HG03571 (cell line): Measurements from ENCODE around the gene OR13J1.
"Not testable (repeated sequence)": the region's sequence is repeated elsewhere in the genome, so short reads cannot be mapped to it uniquely, and the experiment has no call there.

Experiments
- ATAC-seq: cut with Tn5 transposase; IDR thresholded peaks from one replicate; pipeline ENCODE4 v1.9.1; 2021; ENCODE audit not compliant: unreplicated experiment

OR13J1 gene

DNA sequence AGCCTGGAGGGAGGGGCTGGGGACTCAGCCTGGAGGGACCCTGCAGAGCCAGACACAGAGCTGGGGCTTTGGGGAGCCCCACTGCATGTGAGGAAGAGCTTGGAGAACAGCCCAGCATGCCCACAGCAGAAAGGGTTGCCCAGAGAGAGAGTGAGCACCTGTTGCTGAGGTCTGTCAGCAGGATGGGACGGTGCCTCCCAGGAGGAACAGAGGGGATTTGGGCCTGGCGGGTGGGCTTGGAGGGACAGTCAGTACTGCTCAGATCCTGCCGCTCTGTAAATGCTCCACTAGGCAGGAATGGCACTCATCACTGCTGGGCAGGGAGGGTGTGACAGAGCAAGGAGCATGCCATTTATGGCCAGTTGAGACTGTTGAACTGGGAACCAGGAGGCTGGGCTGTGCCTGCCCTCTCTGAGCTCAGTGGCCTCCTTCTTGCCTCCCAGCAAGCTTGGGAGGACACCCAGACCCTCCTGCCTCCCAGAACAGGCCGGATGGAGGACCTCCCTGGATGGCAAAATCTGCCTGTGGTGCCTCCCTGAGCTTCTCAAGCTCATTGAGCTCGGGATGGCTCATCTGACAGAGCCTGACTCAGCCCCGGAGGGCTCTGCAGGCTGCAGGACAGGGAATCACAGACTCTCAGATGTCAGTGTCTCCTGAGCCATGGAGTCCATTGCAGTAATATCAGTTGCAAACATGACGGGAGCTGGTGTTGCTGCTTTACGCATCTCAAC is 35.0 kb upstream of the OR13J1 start:
- no peak for ATAC-seq

DNA sequence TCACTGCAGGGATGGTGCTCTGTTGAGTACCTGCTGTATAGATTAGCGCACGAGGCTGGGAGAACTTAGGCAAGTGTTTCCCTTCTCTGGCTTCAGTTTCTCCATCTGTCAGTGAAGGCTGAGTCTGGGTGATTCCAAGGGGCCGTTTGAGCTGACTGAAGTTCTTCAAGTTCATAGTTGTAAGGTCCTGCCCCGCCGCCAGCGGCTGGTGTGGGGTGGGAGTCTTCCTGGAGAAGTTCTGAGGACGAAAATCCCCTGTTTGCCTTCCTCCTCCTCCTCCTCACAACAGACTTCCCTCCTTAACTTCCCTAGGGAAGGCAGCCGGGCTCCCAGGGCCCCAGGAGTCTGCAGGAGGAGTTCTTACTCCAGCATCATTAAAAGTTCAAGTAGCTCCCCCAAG is 34.1 kb upstream of the OR13J1 start:
- ATAC-seq = no peak

DNA sequence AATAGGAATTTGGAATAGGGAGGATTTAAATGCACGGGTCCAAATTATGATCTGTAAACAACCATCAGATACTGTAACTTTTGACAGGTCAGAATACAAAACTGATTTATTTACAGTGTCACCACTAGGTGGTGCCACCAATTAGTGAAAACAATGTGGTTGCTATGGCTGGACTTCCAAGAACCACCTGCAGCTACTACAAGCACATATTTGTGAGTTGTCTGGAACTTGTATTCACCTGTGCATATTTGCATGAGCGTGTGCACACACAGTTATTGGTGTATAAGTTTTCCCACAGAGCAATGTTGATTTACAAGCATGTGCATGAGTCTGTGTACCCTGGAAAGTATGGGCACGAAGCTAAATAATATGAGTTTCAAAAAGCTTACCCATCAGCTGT is 32.8 kb upstream of the OR13J1 start:
- no peak for ATAC-seq

DNA sequence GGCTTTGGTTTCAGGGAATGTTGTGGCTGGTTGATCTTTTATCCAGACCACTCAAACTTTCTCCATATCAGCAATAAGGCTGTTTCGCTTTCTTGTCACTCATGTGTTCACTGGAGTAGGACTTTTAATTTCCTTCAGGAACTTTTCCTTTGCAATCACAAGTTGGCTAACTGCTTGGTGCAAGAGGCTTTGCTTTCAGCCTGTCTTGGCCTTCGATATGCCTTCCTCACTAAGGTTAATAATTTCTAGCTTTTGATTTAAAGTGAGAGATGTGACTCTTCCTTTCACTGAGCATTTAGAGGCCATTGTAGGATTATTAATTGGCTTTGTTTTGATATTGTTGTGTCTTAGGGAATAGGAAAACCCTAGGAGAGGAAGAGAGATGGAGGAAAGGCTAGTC is 28.8 kb upstream of the OR13J1 start:
- ATAC-seq = no peak

DNA sequence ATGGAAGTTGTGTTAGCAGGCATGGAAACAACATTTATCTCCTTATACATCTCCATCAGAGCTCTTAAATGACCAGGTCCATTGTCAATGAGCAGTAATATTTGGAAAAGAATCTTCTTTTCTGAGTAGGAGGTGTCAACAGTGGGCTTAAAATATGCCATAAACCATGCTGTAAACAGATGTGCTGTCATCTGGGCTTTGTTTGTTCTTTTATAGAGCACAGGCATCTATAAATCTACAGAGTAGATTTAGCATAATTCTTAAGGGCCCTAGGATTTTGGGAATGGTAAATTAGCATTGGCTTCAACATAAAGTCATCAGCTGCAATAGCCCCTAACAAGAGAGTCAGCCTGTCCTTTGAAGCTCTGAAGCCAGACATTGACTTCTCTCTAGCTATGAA is 28.1 kb upstream of the OR13J1 start:
- ATAC-seq = no peak

DNA sequence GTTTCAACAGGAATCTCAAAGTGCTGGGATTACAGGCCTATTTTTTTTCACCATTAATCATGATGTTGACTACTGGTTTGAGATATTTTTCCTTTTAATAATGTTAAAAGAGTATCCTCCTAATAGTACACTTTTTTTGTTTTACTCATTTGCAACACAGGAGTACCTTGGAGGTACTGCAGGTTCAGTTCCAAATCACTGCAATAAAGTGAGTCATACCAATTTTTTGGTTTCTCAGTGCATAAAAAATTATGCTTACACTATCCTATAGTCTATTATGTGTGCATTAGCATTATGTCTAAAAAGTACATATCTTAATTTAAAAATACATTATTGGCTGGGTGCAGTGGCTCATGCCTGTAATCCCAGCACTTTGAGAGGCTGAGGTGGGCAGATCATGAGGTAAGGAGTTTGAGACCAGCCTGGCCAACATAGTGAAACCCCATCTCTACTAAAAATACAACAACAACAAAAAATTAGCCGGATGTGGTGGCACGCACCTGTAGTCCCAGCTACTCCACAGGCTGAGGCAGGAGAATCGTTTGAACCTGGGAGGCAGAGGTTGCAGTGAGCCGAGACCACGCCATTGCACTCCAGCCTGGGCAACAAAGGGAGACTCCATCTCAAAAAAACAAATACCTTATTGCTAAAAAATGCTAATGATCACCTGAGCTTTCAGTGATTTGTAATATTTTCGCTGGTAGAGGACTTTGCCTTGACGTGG is 27.3 kb upstream of the OR13J1 start:
- ATAC-seq = not testable (repeated sequence)

DNA sequence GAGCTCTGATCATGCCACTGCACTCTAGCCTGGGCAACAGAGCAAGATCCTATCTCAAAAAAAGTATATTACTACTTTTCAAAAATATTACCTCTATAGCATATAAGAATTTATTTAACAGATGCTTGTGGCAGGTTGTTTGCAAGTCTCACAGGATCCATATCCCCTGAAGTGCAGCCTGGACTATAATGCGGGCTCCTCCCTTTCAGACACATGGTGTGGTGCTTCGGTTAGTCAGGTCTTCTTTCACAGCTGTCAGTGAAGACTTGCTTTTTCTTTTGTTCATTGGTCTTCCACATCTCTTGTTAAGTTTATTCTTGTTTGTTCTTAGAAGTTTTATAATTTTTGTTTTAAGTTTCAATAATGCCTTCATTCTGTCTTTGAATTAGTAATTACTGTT is 26.4 kb upstream of the OR13J1 start:
- no peak for ATAC-seq

DNA sequence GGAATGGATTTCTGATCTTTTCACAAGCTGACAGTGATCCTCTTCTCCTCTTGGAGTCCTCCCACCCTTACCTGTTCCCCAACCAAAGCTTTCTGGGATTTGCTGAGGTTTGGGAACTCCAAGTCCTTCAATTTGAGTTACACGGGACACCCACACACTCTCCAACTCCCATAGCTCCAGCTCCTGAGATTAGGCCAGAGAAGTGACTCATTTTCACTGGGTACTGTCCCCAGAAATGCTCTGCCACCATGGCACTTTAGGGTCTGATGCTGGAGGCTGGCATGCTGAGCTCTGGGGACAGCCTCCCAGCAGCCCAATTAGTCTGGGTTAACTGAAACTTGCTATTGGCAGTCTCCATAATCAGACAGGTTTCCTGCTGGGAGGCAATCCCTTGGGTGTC is 21.9 kb upstream of the OR13J1 start:
- ATAC-seq = no peak

DNA sequence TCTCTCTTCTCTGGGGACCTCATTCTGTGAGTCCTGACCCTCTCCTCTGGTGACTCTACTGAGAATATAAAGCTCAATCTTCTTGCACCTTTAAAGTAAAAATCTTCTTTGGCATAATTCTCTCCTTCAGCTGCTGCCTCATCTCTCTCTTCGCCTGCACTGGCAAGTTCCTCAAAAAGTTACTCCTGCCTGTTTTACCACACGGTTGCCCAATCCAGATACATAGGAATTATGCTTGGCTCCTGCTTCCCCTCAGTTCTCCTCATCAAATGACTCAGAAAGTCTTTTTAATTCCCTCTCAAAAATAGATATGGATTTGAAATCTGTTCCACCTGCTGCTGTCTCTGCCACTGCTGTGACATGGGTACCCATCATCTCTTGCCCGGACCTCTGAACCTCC is 21.4 kb upstream of the OR13J1 start:
- ATAC-seq = no peak

DNA sequence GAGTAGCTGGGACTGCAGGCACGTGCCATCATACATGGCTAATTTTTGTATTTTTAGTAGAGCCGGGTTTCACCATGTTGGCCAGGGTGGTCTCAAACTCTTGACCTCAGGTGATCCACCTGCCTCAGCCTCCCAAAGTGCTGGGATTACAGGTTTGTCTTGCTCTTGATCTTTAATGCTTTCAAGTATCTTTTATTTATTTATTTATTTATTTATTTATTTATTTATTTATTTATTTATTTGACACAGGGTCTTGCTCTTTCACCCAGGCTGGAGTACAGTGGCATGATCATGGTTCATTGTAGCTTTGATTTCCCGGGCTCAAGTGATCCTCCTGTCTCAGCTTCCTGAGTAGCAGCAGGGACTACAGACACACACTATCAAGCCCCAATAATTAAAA is 14.7 kb upstream of the OR13J1 start:
- not testable (repeated sequence) for ATAC-seq

DNA sequence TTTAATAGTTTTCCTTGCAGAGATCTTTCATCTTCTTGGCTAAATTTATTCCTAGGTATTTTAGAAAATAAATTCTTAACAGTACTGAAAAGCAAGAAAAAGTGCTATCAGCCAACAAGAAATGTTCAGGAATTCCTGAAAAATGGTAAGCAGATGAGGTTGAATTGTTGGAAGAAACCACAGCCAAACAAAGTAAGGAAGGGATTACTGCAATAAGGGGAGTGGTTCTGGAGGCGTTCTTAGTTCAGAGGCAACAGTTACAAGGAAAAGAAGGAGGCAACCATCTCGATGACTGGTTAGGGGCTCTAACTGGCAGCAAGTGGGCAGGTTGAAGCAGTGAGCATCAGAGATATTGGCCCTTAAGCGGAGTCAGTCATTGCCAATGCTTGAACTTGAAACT is 12.8 kb upstream of the OR13J1 start:
- no peak for ATAC-seq

DNA sequence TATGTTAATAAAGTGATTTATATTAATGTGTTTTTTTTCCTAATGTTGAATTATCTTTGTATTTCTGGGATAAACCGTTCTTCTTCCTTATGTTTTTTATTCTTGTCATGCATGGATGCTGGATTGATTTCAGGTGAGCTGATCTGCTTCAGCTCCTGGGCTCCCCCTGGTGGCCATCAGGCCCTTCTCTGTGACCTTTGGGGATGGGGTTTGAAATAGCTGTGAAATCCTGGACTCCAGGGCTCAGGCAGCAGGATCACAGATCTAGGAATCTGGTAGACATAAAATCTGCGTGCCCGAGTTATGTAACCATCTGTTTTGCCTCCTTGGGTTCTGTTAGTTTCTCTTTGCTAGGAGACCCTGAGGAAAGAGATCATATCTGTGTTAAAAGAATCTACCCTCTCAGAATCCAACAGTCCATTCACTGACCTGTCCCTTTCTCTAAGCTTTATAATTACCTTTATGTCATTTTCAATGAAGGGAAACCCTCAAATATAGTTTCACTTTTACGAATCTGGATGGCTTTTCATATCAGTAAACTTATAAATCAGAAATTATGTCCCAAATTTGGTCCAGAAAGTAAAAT is 12.2 kb upstream of the OR13J1 start:
- no peak for ATAC-seq

DNA sequence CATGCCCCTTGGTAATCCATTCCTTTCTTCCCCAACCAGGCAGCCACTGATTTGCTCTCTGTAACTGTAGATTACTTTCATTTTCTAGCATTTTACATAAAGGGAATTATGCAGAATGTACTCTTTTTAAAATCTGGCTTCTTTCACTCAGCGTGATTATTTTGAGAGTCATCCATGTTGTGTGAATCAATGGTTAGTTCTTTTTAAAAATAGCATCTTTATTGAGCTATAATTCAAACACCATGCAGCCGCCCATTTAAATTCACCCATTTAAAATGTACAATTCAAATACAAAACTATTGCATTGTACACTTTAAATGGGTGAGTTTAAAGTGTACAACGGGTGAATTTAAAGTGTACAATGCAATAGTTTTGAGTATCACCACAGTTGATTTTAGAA is 2.3 kb upstream of the OR13J1 start:
- ATAC-seq = no peak

DNA sequence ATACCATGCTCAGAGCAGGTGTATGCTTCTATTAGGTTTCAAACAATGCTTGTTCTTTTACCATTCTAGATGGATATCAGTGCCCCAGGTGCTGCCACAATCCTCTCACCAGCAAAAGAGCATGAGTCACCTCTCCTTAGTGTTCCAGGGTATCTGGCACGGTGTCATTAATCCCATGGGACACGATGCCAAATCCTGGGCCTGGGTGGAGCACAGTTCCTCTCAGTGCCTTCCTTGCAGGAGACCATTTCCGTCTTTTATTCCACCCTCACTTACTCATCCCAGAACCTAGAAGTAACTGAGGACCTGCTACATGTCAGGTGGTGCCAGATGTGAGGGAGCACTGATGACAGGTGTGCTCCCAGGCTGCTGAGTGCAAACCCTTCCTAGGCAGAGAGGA is 1.3 kb upstream of the OR13J1 start:
- ATAC-seq = no peak

DNA sequence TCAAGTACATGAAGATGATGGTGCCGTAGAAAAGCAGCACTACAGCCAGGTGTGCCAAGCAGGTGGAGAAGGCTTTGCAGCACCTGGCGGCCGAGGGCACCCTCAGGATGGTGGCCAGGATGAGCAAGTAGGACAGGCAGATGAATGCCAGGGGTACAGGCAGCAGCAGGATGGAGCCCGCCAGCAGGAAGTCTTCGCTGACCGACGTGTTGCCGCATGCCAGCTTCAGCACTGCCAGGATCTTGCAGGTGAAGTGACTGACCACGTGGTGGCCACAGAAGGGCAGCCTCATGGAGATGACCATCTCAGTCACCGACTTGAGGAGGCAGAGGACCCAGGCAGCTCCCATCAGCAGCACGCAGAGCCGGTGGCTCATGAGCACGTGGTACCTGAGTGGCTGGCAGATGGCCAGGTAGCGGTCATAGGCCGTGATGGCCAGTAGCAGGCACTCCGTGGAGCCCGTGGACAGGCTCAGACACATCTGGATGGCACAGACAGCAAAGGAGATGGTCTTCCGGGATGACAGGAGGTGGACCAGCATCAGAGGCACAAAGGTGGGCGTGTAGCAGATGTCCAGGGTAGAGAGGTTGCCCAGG is 482 bp downstream of the OR13J1 start:
- ATAC-seq = no peak

DNA sequence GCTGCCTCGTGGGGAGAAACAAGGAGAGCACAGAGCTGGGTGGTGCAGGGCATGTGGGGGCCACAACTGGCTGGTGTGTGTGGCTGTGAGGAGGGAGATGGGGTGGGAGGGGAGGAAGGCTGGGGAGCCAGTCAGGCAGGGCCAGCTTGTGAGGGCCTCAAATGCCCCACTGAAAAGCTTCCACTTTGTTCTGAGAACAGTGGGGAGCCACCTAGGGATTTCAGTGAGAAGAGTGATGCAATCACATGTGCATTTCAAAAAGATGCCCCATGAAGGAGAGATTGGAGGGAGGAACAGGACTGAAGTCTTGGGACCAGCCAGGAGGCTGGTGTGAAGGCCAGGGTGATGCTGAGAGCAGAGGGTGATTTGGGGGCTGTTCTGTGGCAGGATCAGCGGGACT is 1.3 kb downstream of the OR13J1 start:
- no peak for ATAC-seq

DNA sequence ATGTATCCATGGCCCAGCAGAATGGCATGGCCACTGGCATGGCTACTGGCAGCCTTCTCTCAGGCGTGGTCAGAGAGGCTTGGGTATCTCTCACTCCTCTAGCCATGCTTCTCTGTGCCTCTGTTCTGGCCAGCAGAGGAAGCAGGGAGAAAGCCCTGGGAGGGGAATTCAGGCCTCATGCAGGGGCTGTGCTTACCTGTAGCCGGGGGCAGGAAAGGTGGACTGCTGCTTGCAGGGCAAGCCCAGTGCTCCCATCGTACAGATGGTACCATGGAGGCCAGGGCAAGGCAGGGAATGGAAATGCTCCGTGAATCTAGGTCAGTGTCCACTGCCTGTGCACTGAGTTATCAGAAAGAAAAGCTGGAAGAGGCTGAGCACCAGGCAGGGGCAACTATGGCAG is 2.7 kb downstream of the OR13J1 start:
- ATAC-seq = no peak

DNA sequence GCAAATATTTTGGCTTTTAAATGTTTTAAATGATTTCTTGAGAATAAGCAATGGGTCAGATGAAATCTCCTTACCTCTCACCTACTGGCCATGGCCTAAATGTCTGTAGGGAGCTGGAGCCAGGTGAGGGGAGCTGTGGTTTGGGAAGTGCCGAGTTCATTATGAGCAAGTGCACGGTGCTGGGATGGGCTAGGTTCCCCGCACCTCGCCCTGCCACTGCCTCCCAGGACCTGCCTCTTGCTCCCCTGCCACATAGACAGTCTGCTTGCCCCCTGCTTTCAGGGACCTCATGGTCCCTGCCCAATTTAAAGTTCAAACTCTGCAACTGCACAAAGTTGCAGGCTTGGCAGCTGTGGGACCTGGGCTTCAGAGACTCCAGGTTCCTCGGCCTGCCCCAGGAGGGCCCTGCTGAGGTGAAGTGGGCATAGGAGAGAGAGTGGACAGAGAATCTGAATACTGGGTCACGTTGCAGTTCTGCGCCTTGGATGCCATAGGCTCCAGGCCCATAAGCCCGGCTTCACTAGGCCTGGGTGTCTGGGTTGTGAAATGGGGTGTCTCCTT is 5.4 kb downstream of the OR13J1 start:
- ATAC-seq = no peak

DNA sequence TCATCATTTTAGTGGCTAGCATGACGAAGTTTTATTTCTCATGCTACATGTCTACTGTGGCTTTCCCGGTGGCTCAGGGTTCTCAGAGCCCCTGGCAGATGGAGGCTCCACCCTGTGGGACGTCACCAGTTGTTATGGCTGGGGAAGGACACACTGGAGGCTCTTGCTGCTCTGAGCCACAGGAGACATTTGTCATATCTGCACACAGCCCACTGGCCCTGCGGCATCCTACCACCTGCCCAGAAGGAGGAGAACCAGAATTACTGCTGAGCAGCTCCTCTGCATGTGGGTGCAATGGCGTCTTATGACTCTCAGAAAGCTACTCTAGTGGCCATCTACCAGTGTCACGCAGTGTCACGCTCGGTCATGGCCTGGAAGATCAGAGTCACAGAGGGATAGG is 6.6 kb downstream of the OR13J1 start:
- ATAC-seq = no peak

DNA sequence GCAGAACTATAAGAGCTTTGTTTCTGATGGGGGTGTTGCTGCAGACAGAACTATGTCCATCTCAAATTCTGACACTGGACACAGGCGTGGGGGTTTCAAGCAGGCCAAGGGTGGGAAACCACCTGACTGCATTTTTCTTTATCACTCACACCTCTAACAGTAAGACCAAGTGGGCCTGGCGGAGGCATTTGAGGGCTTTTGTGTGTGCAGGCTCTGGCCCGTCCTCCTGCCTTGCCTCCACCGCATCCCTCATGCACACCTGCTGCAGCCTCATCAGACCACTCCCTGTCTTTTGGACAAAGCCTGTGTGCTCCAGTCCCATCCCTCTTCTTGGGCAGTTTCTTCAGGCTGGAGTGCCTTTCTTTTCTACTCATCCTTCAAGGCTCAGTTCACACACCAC is 7.9 kb downstream of the OR13J1 start:
- no peak for ATAC-seq

DNA sequence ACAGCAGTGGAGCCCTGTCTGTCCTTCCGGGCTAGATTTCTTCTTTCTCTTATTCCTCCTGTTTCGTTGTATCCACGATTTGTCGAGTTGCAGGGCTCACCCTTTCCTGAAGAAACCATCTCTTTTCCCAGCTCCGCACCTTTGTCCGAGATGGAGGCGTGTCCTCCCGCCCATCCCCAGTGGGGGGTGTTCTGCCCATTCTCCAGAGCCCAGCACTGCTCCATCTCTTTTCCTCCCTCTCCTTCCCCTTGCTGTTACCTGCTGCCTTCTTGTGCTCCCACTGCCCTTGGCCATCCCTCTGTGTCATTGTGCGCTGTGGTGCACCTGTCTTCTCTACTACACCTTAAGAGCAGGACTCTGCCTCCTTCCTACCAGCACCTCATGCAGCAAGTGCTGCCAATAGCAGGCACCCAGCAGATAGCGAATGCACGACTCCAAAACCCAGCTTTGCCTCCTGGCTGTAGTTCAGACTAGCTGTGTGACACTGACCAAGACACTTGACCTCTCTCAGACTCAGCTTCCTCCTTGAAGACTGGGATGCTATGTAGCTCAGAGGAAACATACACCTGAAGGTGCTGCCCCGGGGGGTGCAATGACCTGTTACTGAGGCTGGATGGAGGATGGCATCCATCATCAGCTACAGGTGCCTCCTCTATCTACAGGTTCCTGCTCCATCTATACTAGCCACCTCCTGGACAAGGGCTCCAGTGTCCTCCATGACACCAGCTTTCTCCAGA is 8.9 kb downstream of the OR13J1 start:
- no peak for ATAC-seq
